Measurements from ENCODE around the gene CAPN5. TPM values are rescaled to one million over a fixed set of nuclear protein-coding genes. Genes with fewer than 3 reads are reported as not detected.

The CAPN5 gene
- total RNA-seq, 4 donors from 2014 or later, result 15.9 to 24.5 (median 19.8) TPM

Other genes starting within 250 kb of the CAPN5 start
- gene ACER3, start 206.1 kb upstream of the CAPN5 start, total RNA-seq, result 10 to 100 TPM; 20.5 to 30.6 (median 23.0) TPM
- not detected for gene B3GNT6, start 32.6 kb upstream of the CAPN5 start, total RNA-seq
- gene OMP, start 35.9 kb downstream of the CAPN5 start, total RNA-seq, result 1 to 10 TPM in 1 of 4 donors, not detected in 3; 9.9 TPM
- gene MYO7A, start 61.3 kb downstream of the CAPN5 start, total RNA-seq, result 10 to 100 TPM; 12.6 to 45.0 (median 24.4) TPM
- not detected for gene GDPD4, start 234.7 kb downstream of the CAPN5 start, total RNA-seq

Measured in tibial nerve (tissue), 4 donors.